WTC11 (cell line): ENCODE data around the gene RAPGEF1. TPM values are rescaled to one million over a fixed set of nuclear protein-coding genes. Genes with fewer than 3 reads are reported as not detected.

ENCODE experiments used
- ATAC-seq: fragments of 200-7000 bp; cut with Tn5 transposase; 2 replicates; pipeline ENCODE4 v1.10.0; 2021; ENCODE audit warnings: mild to moderate bottlenecking, moderate library complexity
- CTCF ChIA-PET: fragments of 300-600 bp; sonication (Branson Sonifier 250); formaldehyde crosslinking; loops from one replicate; lab custom pipeline; 2021; ENCODE audit warnings: antibody characterized with exemption; lab: Charles Lee
- POLR2A ChIA-PET: fragments of 350-600 bp; sonication (Branson Sonifier 250); formaldehyde crosslinking; loops from one replicate; lab custom pipeline; 2021; ENCODE audit warnings: antibody characterized with exemption; lab: Charles Lee
- DNase-seq: peaks from one replicate; pipeline ENCODE4 v3.0.0; 2021; ENCODE audit warnings: low spot score
- H3K27ac Mint-ChIP-seq: 2 replicates; pipeline ENCODE4 v1.8.0; 2021; ENCODE audit warnings: mixed read lengths
- H3K27me3 Mint-ChIP-seq: 2 replicates; pipeline ENCODE4 v1.8.0; 2021; ENCODE audit warnings: low read depth, mild to moderate bottlenecking, moderate library complexity, mixed read lengths
- H3K36me3 Mint-ChIP-seq: 2 replicates; pipeline ENCODE4 v1.8.0; 2021; ENCODE audit warnings: mixed read lengths
- H3K4me1 Mint-ChIP-seq: 2 replicates; pipeline ENCODE4 v1.8.0; 2022; ENCODE audit warnings: mixed read lengths
- H3K4me3 Mint-ChIP-seq: 2 replicates; pipeline ENCODE4 v1.8.0; 2021; ENCODE audit warnings: mild to moderate bottlenecking, moderate library complexity, mixed read lengths
- H3K9me3 Mint-ChIP-seq: 2 replicates; pipeline ENCODE4 v1.8.0; 2021; ENCODE audit warnings: mixed read lengths
- AR ChIP-seq: fragments of 250-450 bp; sonication (Bioruptor Pico); IDR thresholded peaks from 2 replicates; pipeline ENCODE4 v1.9.0; 2021; ENCODE audit warnings: mild to moderate bottlenecking
- ATF1 ChIP-seq: sonication (generic); formaldehyde crosslinking; IDR thresholded peaks from 2 replicates; pipeline ENCODE4 v1.8.1; 2023; ENCODE audit warnings: mild to moderate bottlenecking, moderate library complexity, missing genetic modification reagents
- ATF2 ChIP-seq: sonication (generic); formaldehyde crosslinking; IDR thresholded peaks from 2 replicates; pipeline ENCODE4 v1.8.1; 2022; ENCODE audit warnings: low read depth, missing genetic modification reagents, borderline replicate concordance
- CDX4 ChIP-seq: fragments of 250-450 bp; sonication (Bioruptor Pico); IDR thresholded peaks from 2 replicates; pipeline ENCODE4 v1.9.0; 2021; ENCODE audit warnings: moderate library complexity, mild to moderate bottlenecking, inconsistent platforms, borderline replicate concordance
- CREB1 ChIP-seq: sonication (generic); formaldehyde crosslinking; IDR thresholded peaks from 2 replicates; pipeline ENCODE4 v1.8.0; 2023; ENCODE audit warnings: mild to moderate bottlenecking, missing genetic modification reagents
- E2F5 ChIP-seq: sonication (generic); formaldehyde crosslinking; IDR thresholded peaks from 2 replicates; pipeline ENCODE4 v1.8.1; 2022; ENCODE audit warnings: mild to moderate bottlenecking, moderate library complexity, missing genetic modification reagents
- FOXJ3 ChIP-seq: sonication (generic); formaldehyde crosslinking; IDR thresholded peaks from 2 replicates; pipeline ENCODE4 v1.9.0; 2021; ENCODE audit warnings: missing genetic modification reagents, mild to moderate bottlenecking, borderline replicate concordance
- FOXK1 ChIP-seq: sonication (generic); formaldehyde crosslinking; IDR thresholded peaks from 2 replicates; pipeline ENCODE4 v1.8.0; 2022; ENCODE audit warnings: mild to moderate bottlenecking, moderate library complexity, missing genetic modification reagents
- GABPB1 ChIP-seq: sonication (generic); formaldehyde crosslinking; IDR thresholded peaks from 2 replicates; pipeline ENCODE4 v1.8.1; 2023; ENCODE audit warnings: mild to moderate bottlenecking, missing genetic modification reagents
- GTF2I ChIP-seq: fragments of 250-450 bp; sonication (Bioruptor Pico); conservative IDR thresholded peaks from 2 replicates; pipeline ENCODE4 v1.4.0; 2021; ENCODE audit warnings: mild to moderate bottlenecking
- JAZF1 ChIP-seq: fragments of 250-450 bp; sonication (Bioruptor Pico); IDR thresholded peaks from 2 replicates; pipeline ENCODE4 v1.9.0; 2021; ENCODE audit warnings: moderate library complexity, mild to moderate bottlenecking, inconsistent platforms
- JUN ChIP-seq: sonication (generic); formaldehyde crosslinking; IDR thresholded peaks from 2 replicates; pipeline ENCODE4 v1.8.0; 2023; ENCODE audit warnings: mild to moderate bottlenecking, missing genetic modification reagents
- MLX ChIP-seq: sonication (generic); formaldehyde crosslinking; IDR thresholded peaks from 2 replicates; pipeline ENCODE4 v1.8.1; 2023; ENCODE audit warnings: mild to moderate bottlenecking, missing genetic modification reagents, moderate library complexity
- NFE2L1 ChIP-seq: sonication (generic); formaldehyde crosslinking; IDR thresholded peaks from 2 replicates; pipeline ENCODE4 v1.8.1; 2023; ENCODE audit warnings: missing genetic modification reagents
- NFYB ChIP-seq: sonication (generic); formaldehyde crosslinking; conservative IDR thresholded peaks from 2 replicates; pipeline ENCODE4 v1.8.0; 2022; ENCODE audit warnings: low read depth, missing genetic modification reagents
- PREB ChIP-seq: sonication (generic); formaldehyde crosslinking; IDR thresholded peaks from 2 replicates; pipeline ENCODE4 v1.8.1; 2022; ENCODE audit warnings: mild to moderate bottlenecking, missing genetic modification reagents, moderate library complexity, borderline replicate concordance
- ZNF317 ChIP-seq: sonication (generic); formaldehyde crosslinking; IDR thresholded peaks from 2 replicates; pipeline ENCODE4 v1.8.1; 2023; ENCODE audit warnings: low read depth, mild to moderate bottlenecking, moderate library complexity, missing genetic modification reagents, borderline replicate concordance
- ZNF416 ChIP-seq: fragments of 250-450 bp; sonication (Bioruptor Pico); IDR thresholded peaks from 2 replicates; pipeline ENCODE4 v1.9.0; 2021; ENCODE audit warnings: mild to moderate bottlenecking, inconsistent platforms
- total RNA-seq: library from RNA; stranded (reverse); gene quantifications from 3 replicates; pipeline ENCODE4 v1.2.3, GENCODE V29; 2021

Gene RAPGEF1
- total RNA-seq, 1 experiment from 2014 or later, result 66.2 TPM

- Mint-ChIP-seq H3K27ac (peak overlapping the region; percentile 51), H3K36me3 (no peaks in the 10 kb centered on the region), H3K4me3 (no peak overlapping the region), H3K9me3 (no peaks in the 10 kb centered on the region), H3K4me1 (peaks cover 77% of the 10 kb centered on the region), H3K27me3 (no peaks in the 10 kb centered on the region)
- ChIA-PET POLR2A (no interaction called here), CTCF (no interaction called here)
- TF ChIP-seq MLX (CRISPR knock-in tag) (no peak), ATF2 (CRISPR knock-in tag) (no peak), PREB (CRISPR knock-in tag) (no peak), NFE2L1 (no peak), FOXK1 (CRISPR knock-in tag) (no peak)
- ATAC-seq (no peak), DNase-seq (no peak)
These were observed 33.3 kb downstream of the RAPGEF1 start for GRCh38 chr9:131706608-131706970.

GRCh38 chr9:131704988-131705387, 34.9 kb downstream of the RAPGEF1 start:
- ATAC-seq (no peak), DNase-seq (no peak)
- POLR2A ChIA-PET, result no interaction called here
- Mint-ChIP-seq H3K4me1 (peaks cover 85% of the 10 kb centered on the region), H3K4me3 (no peak overlapping the region), H3K27me3 (no peaks in the 10 kb centered on the region), H3K9me3 (no peaks in the 10 kb centered on the region), H3K36me3 (no peaks in the 10 kb centered on the region), H3K27ac (peak overlapping the region; percentile 83; the same call in 1 of the 2 replicates)
- CTCF ChIA-PET, result interaction anchor here (0.9 to 1.2 kb wide), 2 partner anchors 9 to 113 kb away, joined by 3 read pairs; no protein-coding TSS in a partner anchor
- TF ChIP-seq CREB1, result no peak
- no peak for TF ChIP-seq FOXJ3
- TF ChIP-seq ATF1 (CRISPR knock-in tag), result no peak
- no peak for TF ChIP-seq E2F5 (CRISPR knock-in tag)
- TF ChIP-seq AR (CRISPR knock-in tag), result no peak
- TF ChIP-seq GABPB1 (CRISPR knock-in tag), result no peak

- POLR2A ChIA-PET, result no interaction called here
- peaks cover 84% of the 10 kb centered on the region for H3K4me1 Mint-ChIP-seq
- DNase-seq (no peak), ATAC-seq (no peak)
- H3K27ac Mint-ChIP-seq, result peak overlapping the region; percentile 83
- H3K9me3 Mint-ChIP-seq, result no peaks in the 10 kb centered on the region
- CTCF ChIA-PET, result interaction anchor here (1.2 kb wide), 1 partner anchor 113 kb away, joined by 3 read pairs; no protein-coding TSS in a partner anchor
- no peaks in the 10 kb centered on the region for H3K27me3 Mint-ChIP-seq
- H3K4me3 Mint-ChIP-seq, result no peak overlapping the region
- no peaks in the 10 kb centered on the region for H3K36me3 Mint-ChIP-seq
- TF ChIP-seq NFYB (CRISPR knock-in tag), result no peak
- TF ChIP-seq JUN, result no peak
- TF ChIP-seq JAZF1 (CRISPR knock-in tag), result no peak
- TF ChIP-seq CDX4, result no peak
- TF ChIP-seq NFE2L1, result no peak
- no peak for TF ChIP-seq GTF2I (CRISPR knock-in tag)
- TF ChIP-seq ATF2 (CRISPR knock-in tag), result no peak
- no peak for TF ChIP-seq ZNF416 (CRISPR knock-in tag)
- TF ChIP-seq ZNF317, result no peak
- TF ChIP-seq, all 79 proteins: peak for 0
These were observed 35.5 kb downstream of the RAPGEF1 start for GRCh38 chr9:131704141-131704983.
